H1 (cell line): ENCODE measurements around the gene RBM34. TPM values are rescaled to one million over a fixed set of nuclear protein-coding genes. Genes with fewer than 3 reads are reported as not detected.
A peak's percentile ranks its signal among the peaks of the same experiment; 100 is the strongest.

Experiments
- CBX8 ChIP-seq: fragments of 300-800, 300-1000 bp; sonication (generic); IDR thresholded peaks from 2 replicates; pipeline ENCODE4 v1.7.1; 2016; ENCODE audit warnings: low read depth, low read length, borderline replicate concordance
- GTF2F1 ChIP-seq: IDR thresholded peaks from 2 replicates; pipeline ENCODE4 v1.6.1; 2012; ENCODE audit warnings: low read depth, low read length, improper control_type of control experiment, borderline replicate concordance
- HDAC2 ChIP-seq, 2 experiments: fragments of 300-600 bp in 1 of 2; sonication (generic) in 1 of 2; IDR thresholded peaks; 2 replicates each; pipeline ENCODE4 v1.6.1; 2011 to 2012; ENCODE audit warnings: low read depth in 2 of 2, low read length in 2 of 2, mild to moderate bottlenecking in 2 of 2, moderate library complexity in 2 of 2, borderline replicate concordance in 1 of 2, inconsistent platforms in 1 of 2
- MAFK ChIP-seq: IDR thresholded peaks from 2 replicates; pipeline ENCODE4 v1.6.1; 2012; ENCODE audit warnings: low read depth, mild to moderate bottlenecking, improper control_type of control experiment, low read length
- YY1 ChIP-seq: IDR thresholded peaks from 2 replicates; pipeline ENCODE4 v1.6.1; 2011; ENCODE audit warnings: low read depth, mild to moderate bottlenecking, low read length
- polyA plus RNA-seq, 7 experiments: library from polyadenylated mRNA; depleted of rRNA in 3 of 7; stranded (reverse) in 5 of 7; unstranded in 2 of 7; fragments of >200 nt in 5 of 7; fragments of 200-250 nt in 2 of 7; gene quantifications; 1 replicate in 5 of 7; 2 replicates in 1 of 7; 4 replicates in 1 of 7; pipeline versions ENCODE4 v1.2.1 to v1.2.3, GENCODE V29; 2011 to 2013; ENCODE audit warnings: missing spikeins in 2 of 7, mixed read lengths in 2 of 7
- total RNA-seq: library from RNA; stranded (reverse); fragmentation: NEBNext Ultra II Directional; extraction: Animal tissue kit (Norgen Biotek cat#: 25700); gene quantifications from 2 replicates; pipeline ENCODE4 v1.2.1, GENCODE V29; 2021
- TF ChIP-seq, protein P1 (sequence below): IDR thresholded peaks from 2 replicates; pipeline ENCODE4 v1.6.1; 2012; ENCODE audit warnings: inconsistent platforms
- TF ChIP-seq, protein P2 (sequence below): IDR thresholded peaks from 2 replicates; pipeline ENCODE4 v1.6.1; 2011; ENCODE audit warnings: low read depth, mild to moderate bottlenecking, low read length; ENCODE audit not compliant: insufficient read depth
- TF ChIP-seq, protein P3 (sequence below): fragments of 300-600 bp; sonication (generic); IDR thresholded peaks from 2 replicates; pipeline ENCODE4 v1.7.1; 2012; ENCODE audit warnings: low read length, moderate library complexity, mild to moderate bottlenecking, inconsistent platforms; ENCODE audit not compliant: insufficient replicate concordance

Gene RBM34
- total and polyA plus RNA-seq, 2 of the 8 experiments (the other 6 are each of a cell fraction or from before 2014, with no cell fraction given): 18.8 to 108 TPM

DNA sequence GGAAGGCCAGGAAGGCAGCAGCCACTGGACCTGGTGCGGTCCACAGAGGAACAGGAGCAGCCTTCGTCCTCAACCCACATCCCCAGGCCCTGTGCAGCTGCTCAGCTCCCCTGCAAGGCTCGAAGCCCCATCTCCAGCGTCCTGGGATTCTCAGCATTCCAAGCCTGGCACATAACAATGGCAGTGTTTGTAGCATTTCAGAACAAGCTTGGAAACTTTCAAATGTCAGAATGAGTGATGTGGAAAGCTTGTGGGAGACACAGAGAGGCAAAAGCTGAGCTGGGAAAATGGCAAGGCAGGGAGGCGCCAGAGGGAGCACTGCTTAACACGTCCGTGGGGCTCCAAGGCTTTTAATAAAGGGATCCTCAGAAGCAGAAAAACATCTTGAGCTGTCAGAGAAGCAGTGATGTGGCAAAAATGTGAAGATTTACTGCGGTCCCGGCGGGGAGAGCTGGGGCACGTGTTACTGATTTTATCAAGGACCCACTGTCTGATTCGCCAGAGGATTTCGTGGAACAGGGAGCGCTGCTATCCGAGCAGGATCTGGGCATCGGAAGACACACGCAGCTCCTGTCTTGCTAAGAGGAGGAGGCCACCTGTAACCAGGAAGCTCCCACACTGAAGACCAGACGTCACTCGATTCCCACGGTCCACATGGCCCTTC lies 70.5 kb downstream of the RBM34 start (continued):
- TF ChIP-seq, protein P1, sequence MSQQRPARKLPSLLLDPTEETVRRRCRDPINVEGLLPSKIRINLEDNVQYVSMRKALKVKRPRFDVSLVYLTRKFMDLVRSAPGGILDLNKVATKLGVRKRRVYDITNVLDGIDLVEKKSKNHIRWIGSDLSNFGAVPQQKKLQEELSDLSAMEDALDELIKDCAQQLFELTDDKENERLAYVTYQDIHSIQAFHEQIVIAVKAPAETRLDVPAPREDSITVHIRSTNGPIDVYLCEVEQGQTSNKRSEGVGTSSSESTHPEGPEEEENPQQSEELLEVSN: peak; percentile 5; the same call in 1 of the 2 replicates
- TF ChIP-seq HDAC2 (IDR thresholded peaks at IDR 0.05; ENCODE audit: borderline replicate concordance in 1 of 2, low read depth in 2 of 2, low read length in 2 of 2): peak; percentile 29 to 52; a peak in 1 of 4 replicates
- TF ChIP-seq GTF2F1: no peak
- TF ChIP-seq, protein P2, sequence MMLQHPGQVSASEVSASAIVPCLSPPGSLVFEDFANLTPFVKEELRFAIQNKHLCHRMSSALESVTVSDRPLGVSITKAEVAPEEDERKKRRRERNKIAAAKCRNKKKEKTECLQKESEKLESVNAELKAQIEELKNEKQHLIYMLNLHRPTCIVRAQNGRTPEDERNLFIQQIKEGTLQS: no peak
- TF ChIP-seq, protein P3, sequence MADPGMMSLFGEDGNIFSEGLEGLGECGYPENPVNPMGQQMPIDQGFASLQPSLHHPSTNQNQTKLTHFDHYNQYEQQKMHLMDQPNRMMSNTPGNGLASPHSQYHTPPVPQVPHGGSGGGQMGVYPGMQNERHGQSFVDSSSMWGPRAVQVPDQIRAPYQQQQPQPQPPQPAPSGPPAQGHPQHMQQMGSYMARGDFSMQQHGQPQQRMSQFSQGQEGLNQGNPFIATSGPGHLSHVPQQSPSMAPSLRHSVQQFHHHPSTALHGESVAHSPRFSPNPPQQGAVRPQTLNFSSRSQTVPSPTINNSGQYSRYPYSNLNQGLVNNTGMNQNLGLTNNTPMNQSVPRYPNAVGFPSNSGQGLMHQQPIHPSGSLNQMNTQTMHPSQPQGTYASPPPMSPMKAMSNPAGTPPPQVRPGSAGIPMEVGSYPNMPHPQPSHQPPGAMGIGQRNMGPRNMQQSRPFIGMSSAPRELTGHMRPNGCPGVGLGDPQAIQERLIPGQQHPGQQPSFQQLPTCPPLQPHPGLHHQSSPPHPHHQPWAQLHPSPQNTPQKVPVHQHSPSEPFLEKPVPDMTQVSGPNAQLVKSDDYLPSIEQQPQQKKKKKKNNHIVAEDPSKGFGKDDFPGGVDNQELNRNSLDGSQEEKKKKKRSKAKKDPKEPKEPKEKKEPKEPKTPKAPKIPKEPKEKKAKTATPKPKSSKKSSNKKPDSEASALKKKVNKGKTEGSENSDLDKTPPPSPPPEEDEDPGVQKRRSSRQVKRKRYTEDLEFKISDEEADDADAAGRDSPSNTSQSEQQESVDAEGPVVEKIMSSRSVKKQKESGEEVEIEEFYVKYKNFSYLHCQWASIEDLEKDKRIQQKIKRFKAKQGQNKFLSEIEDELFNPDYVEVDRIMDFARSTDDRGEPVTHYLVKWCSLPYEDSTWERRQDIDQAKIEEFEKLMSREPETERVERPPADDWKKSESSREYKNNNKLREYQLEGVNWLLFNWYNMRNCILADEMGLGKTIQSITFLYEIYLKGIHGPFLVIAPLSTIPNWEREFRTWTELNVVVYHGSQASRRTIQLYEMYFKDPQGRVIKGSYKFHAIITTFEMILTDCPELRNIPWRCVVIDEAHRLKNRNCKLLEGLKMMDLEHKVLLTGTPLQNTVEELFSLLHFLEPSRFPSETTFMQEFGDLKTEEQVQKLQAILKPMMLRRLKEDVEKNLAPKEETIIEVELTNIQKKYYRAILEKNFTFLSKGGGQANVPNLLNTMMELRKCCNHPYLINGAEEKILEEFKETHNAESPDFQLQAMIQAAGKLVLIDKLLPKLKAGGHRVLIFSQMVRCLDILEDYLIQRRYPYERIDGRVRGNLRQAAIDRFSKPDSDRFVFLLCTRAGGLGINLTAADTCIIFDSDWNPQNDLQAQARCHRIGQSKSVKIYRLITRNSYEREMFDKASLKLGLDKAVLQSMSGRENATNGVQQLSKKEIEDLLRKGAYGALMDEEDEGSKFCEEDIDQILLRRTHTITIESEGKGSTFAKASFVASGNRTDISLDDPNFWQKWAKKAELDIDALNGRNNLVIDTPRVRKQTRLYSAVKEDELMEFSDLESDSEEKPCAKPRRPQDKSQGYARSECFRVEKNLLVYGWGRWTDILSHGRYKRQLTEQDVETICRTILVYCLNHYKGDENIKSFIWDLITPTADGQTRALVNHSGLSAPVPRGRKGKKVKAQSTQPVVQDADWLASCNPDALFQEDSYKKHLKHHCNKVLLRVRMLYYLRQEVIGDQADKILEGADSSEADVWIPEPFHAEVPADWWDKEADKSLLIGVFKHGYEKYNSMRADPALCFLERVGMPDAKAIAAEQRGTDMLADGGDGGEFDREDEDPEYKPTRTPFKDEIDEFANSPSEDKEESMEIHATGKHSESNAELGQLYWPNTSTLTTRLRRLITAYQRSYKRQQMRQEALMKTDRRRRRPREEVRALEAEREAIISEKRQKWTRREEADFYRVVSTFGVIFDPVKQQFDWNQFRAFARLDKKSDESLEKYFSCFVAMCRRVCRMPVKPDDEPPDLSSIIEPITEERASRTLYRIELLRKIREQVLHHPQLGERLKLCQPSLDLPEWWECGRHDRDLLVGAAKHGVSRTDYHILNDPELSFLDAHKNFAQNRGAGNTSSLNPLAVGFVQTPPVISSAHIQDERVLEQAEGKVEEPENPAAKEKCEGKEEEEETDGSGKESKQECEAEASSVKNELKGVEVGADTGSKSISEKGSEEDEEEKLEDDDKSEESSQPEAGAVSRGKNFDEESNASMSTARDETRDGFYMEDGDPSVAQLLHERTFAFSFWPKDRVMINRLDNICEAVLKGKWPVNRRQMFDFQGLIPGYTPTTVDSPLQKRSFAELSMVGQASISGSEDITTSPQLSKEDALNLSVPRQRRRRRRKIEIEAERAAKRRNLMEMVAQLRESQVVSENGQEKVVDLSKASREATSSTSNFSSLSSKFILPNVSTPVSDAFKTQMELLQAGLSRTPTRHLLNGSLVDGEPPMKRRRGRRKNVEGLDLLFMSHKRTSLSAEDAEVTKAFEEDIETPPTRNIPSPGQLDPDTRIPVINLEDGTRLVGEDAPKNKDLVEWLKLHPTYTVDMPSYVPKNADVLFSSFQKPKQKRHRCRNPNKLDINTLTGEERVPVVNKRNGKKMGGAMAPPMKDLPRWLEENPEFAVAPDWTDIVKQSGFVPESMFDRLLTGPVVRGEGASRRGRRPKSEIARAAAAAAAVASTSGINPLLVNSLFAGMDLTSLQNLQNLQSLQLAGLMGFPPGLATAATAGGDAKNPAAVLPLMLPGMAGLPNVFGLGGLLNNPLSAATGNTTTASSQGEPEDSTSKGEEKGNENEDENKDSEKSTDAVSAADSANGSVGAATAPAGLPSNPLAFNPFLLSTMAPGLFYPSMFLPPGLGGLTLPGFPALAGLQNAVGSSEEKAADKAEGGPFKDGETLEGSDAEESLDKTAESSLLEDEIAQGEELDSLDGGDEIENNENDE: no peak
- TF ChIP-seq CBX8: no peak
- TF ChIP-seq MAFK: 0 out of 2 replicates have a peak, but pooled peaks have one; percentile 16
- peak; percentile 72; the same call in 1 of the 2 replicates for TF ChIP-seq YY1
